Measurements from ENCODE around the gene JUP.

Gene JUP

GRCh38 chr17:41717408-41718286 is 68.9 kb downstream of the JUP start:
- no peak for DNase-seq

GRCh38 chr17:41711669-41712400 is 74.7 kb downstream of the JUP start, which contains the start of gene GAST:
GAST (plus strand) TSS chr17:41712331; CDS start chr17:41715437, 3,106 bp downstream.
- no peak for DNase-seq

GRCh38 chr17:41710472-41711090 is 75.9 kb downstream of the JUP start:
- no peak for DNase-seq

- no peak for DNase-seq
These were observed 78.5 kb downstream of the JUP start for GRCh38 chr17:41707803-41708669.

- no peak for DNase-seq
These were observed 81.1 kb downstream of the JUP start for GRCh38 chr17:41705271-41705991.
